ENCODE measurements around the gene BRAF.
A peak's percentile ranks its signal among the peaks of the same experiment; 100 is the strongest.
"Not testable (repeated sequence)": the region's sequence is repeated elsewhere in the genome, so short reads cannot be mapped to it uniquely, and the experiment has no call there.

Gene BRAF

GRCh38 chr7:140767418-140767817 is 157.3 kb downstream of the BRAF start:
- DNase-seq: no peak

- DNase-seq: not testable (repeated sequence)
Measured at GRCh38 chr7:140765441-140765840, 159.3 kb downstream of the BRAF start.

GRCh38 chr7:140763166-140763565 is 161.6 kb downstream of the BRAF start:
- DNase-seq: not testable (repeated sequence)

DNA sequence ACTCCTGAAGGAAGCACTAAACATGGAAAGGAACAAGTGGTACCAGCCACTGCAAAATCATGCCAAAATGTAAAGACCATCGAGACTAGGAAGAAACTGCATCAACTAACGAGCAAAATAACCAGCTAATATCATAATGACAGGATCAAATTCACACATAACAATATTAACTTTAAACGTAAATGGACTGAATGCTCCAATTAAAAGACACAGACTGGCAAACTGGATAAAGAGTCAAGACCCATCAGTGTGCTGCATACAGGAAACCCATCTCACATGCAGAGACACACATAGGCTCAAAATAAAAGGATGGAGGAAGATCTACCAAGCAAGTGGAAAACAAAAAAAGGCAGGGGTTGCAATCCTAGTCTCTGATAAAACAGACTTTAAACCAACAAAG is 163.4 kb downstream of the BRAF start:
- not testable (repeated sequence) for DNase-seq

- no peak for DNase-seq
Measured at GRCh38 chr7:140754506-140754905, 170.2 kb downstream of the BRAF start.

GRCh38 chr7:140752533-140752932 is 172.2 kb downstream of the BRAF start:
- DNase-seq: no peak

DNA sequence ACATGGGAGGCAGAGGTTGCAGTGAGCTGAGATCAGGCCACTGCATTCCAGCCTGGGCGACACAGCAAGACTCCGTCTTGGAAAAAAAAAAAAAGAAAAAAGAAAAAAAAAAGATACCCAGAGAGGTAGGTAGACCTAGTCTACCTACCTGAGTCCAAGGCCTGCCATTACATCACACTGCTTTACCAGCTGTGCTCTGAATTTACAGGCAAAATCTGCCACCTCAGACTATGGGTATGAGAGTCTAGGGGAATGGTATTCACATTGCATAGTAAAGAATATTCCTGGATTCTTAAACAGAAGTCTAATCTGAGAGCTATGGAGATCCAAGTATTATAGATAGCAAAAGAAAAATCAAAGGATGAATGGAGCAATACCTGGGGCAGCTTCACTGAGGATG is 178.0 kb downstream of the BRAF start:
- DNase-seq: no peak

- no peak for DNase-seq
Measured at GRCh38 chr7:140745266-140746058, 179.3 kb downstream of the BRAF start.

- no peak for DNase-seq
Measured at GRCh38 chr7:140744005-140744404, 180.7 kb downstream of the BRAF start.

DNA sequence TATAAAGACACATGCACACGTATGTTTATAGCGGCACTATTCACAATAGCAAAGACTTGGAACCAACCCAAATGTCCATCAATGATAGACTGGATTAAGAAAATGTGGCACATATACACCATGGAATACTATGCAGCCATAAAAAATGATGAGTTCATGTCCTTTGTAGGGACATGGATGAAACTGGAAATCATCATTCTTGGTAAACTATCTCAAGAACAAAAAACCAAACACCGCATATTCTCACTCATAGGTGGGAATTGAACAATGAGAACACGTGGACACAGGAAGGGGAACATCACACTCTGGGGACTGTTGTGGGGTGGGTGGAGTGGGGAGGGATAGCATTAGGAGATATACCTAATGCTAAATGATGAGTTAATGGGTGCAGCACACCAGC is 181.5 kb downstream of the BRAF start:
- DNase-seq: not testable (repeated sequence)

GRCh38 chr7:140738280-140738679 is 186.4 kb downstream of the BRAF start:
- no peak for DNase-seq

GRCh38 chr7:140734729-140735128 is 190.0 kb downstream of the BRAF start:
- DNase-seq: no peak

DNA sequence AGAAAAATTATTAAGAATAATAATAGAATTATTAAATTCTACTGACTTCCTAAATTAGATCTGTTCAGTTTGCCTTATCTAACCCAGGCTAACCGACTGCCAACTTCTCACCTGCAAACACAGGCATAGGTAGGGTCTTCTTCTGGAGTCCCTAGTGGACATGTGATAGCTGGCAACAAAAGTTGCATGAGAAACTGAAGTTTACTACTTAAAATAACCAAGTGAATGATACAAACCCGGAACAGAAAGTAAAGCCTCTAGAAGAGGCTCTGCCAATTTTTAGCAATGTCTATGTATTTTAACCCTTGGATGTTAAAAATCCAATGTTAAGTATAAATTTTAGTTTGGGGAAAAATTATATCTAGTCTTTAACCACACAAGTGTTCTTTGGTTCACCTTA is 190.6 kb downstream of the BRAF start:
- no peak for DNase-seq

- DNase-seq: peak; percentile 53
Measured at GRCh38 chr7:140732416-140732815, 192.3 kb downstream of the BRAF start.

DNA sequence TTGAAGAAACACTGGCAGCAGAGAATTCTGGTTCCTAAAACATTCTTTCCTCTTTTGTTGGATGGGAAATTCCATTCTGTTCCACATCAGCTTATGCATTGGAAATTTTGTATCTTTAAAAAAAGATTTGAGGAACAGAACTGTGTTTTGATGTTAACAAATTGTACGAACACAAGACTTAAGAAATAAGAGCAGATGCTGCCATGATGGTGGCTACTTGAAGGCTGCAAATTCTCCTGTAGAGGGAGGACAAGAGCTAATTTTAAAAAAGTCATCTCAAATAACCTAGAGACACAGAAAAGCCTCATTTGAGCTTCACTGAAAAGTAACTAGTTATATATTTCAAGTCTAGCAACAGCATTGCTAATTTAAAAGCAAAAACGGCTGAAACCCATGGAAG is 198.4 kb downstream of the BRAF start:
- peak; percentile 47 for DNase-seq

GRCh38 chr7:140724706-140725105 is 200.0 kb downstream of the BRAF start:
- no peak for DNase-seq

DNA sequence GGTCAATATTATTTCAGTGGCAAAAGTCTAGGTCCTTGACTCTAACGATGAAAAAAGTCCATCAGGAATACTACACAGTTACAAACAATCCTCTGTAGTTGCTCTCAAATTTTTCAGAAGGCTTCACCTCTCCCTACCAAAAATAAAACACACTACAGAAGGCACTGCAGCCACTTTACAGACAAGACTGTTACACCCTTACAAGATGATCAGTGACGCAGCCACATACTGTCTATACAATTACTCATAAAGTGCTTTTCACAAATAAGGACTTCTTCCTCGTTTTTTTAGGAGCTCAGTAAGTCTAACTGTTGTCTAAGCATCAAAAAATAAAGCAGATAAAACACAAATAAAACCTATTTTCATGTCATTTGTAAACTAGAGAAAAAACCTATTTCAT is 201.2 kb downstream of the BRAF start:
- no peak for DNase-seq

DNA sequence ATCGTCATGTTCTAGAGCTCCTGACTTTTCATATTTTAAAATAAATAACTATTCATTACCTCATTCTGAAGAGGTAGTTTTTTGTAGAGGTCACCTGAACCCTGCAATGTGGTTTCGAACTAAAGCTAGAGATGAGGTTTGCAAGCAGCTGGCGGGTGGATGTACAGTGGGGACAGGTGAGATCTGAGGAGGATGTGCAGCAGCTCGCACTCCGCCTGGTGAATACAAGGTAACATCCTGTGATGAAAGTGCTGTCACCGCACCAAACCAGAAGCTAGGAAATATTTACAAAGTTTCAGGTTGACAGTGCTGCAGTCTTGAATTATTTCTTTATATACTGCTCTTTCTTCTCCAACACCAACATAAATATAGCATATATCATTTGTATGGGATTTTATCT is 201.7 kb downstream of the BRAF start:
- DNase-seq: no peak

GRCh38 chr7:140722254-140722653 is 202.5 kb downstream of the BRAF start:
- no peak for DNase-seq

DNA sequence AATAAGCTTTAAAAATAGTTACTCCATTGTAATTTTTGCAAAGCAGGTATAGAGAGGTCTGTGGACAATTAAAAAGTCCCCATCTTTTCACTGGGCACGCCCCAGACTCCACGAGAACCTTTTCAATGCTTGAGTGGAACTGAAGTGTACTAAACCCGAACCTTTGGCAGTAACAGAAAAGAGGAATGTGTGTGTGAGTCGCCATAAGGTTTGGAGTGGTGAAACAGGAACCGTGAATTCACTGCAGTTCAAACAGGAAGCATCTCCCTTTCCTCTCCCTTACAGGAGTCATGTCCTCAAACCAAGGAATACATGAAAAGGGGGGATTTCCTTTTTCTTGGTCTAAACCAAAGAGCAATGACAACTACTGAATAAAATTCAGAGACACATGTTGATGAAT is 205.0 kb downstream of the BRAF start:
- DNase-seq: no peak

DNA sequence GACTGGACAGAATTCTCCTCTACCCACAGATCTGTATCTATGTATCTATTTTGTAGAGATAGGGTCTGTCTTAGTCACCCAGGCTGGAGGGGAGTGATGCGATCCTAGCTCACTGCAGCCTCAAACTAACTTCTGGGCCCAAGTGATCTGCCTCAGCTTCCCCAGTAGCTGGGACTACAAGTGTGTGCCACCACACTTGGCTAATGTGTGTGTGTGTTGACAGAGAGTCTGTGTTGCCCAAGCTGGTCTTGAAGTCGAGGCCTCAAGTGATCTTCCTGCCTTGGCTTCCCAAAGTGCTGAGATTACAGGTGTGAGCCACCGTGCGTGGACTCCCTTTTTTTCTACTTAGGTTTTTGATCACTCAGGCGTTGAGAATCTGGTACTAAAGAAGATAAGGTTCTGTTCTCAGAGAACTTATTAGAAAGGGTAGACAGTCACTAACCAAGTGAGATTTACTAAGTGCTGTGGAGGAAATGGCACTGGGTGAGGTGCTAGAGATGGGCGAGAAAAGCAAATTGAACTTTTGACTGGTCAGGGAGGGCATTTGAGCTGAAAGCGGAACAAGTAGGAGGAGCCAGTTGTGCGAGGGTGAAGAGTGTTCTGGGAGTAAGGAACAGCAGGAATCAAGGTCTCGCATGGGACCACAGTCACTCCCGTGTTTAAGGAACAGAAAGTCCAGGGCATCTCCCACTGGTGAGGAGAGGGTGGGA is 210.2 kb downstream of the BRAF start:
- no peak for DNase-seq

DNA sequence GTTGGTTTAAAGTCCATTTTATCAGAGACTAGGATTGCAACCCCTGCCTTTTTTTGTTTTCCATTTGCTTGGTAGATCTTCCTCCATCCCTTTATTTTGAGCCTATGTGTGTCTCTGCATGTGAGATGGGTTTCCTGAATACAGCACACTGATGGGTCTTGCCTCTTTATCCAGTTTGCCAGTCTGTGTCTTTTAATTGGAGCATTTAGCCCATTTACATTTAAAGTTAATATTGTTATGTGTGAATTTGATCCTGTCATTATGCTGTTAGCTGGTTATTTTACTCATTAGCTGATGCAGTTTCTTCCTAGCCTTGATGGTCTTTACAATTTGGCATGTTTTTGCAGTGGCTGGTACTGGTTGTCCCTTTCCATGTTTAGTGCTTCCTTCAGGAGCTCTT is 212.3 kb downstream of the BRAF start:
- DNase-seq: not testable (repeated sequence)

DNA sequence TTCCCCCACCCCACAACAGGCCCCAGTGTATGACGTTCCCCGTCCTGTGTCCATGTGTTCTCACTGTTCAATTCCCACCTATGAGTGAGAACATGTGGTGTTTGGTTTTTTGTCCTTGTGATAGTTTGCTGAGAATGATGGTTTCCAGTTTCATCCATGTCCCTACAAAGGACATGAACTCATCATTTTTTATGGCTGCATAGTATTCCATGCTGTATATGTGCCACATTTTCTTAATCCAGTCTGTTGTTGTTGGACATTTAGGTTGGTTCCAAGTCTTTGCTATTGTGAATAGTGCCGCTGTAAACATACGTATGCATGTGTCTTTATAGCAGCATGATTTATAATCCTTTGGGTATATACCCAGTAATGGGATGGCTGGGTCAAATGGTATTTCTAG is 216.0 kb downstream of the BRAF start:
- DNase-seq: not testable (repeated sequence)

- DNase-seq: no peak
Measured at GRCh38 chr7:140707132-140707531, 217.6 kb downstream of the BRAF start.

DNA sequence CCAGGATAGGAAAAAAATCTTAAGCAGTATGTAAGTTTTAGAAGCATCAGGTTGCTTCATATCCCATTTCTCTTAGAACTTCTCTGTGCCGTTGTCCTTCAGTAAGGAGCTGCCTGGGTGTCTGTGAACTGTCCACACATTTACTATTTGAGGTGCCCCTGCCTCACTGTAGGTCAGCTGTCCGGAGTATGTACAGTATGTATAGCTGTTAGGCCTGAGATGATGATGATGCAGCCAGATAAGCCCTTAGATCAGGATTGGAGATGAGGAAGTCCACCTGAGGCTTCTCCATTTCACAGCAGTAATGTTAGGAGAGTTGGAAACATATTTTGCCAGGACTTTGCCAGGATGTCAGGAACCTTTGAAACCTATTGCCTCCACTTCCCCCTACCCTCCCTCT is 220.5 kb downstream of the BRAF start:
- DNase-seq: no peak

Measured in NCI-H2171 treated with DMSO at 0.1 percent for 48 hours (cell line).